Coronary artery (tissue), 2 donors: ENCODE data around the gene KLHL3.

Experiments
- DNase-seq: peaks from one replicate; pipeline ENCODE4 v3.0.0-alpha.2; 2017; ENCODE audit warnings: low spot score
- H3K27ac ChIP-seq, 2 donors: fragments of 200-600 bp; sonication (generic); one replicate each; pipeline ENCODE4 v1.5.1; 2016 to 2019
- H3K4me3 ChIP-seq: fragments of 200-600 bp; sonication (generic); 2 replicates; pipeline ENCODE4 v1.5.1; 2016; ENCODE audit warnings: mild to moderate bottlenecking, moderate library complexity
- CTCF ChIP-seq: fragments of 200-600 bp; sonication (generic); IDR thresholded peaks from one replicate; pipeline ENCODE4 v1.5.1; 2019; ENCODE audit warnings: antibody characterized with exemption

Gene KLHL3

GRCh38 chr5:137754188-137754960 lies 18.5 kb upstream of the KLHL3 start, which contains the start of gene HNRNPA0:
Gene HNRNPA0, minus strand, starts transcription at chr5:137754363. Its CDS starts 297 bp downstream, at chr5:137754066.
- peak within 1 kb of the TSS; percentile 94 to 99 for H3K27ac ChIP-seq
- peak within 1 kb of the TSS; percentile 94 for H3K4me3 ChIP-seq
- TF ChIP-seq CTCF = no peak
- peak; percentile 97 for DNase-seq

- DNase-seq = peak; percentile 85
- Histone ChIP-seq H3K27ac (peak overlapping the region; percentile 94 to 99), H3K4me3 (peak overlapping the region; percentile 94)
- no peak for TF ChIP-seq CTCF
These were observed 17.9 kb upstream of the KLHL3 start for GRCh38 chr5:137753691-137754187.

GRCh38 chr5:137752905-137753690 lies 17.2 kb upstream of the KLHL3 start:
- no peak for TF ChIP-seq CTCF
- peak overlapping the region; percentile 94 for H3K4me3 ChIP-seq
- peak; percentile 75 for DNase-seq

GRCh38 chr5:137751869-137752491 lies 16.1 kb upstream of the KLHL3 start:
- peak overlapping the region; percentile 94 for H3K4me3 ChIP-seq
- TF ChIP-seq CTCF = peak; percentile 61
- no peak for DNase-seq
- H3K27ac ChIP-seq = peak overlapping the region; percentile 94 to 99

More at GRCh38 chr5:137752905-137753690, 17.2 kb upstream of the KLHL3 start:
- H3K27ac ChIP-seq = peak overlapping the region; percentile 94 to 99

GRCh38 chr5:137750436-137750835 lies 14.5 kb upstream of the KLHL3 start:
- Histone ChIP-seq H3K4me3 (no peak overlapping the region), H3K27ac (no peak overlapping the region)
- no peak for DNase-seq
- no peak for TF ChIP-seq CTCF

- no peak overlapping the region for H3K27ac ChIP-seq
- DNase-seq = no peak
These were observed 12.0 kb upstream of the KLHL3 start for GRCh38 chr5:137747848-137748247.

More at GRCh38 chr5:137747848-137748247, 12.0 kb upstream of the KLHL3 start:
- TF ChIP-seq CTCF = no peak
- H3K4me3 ChIP-seq = no peak overlapping the region
